Measurements from ENCODE around the gene PLA2G4D. TPM values are rescaled to one million over a fixed set of nuclear protein-coding genes. Genes with fewer than 3 reads are reported as not detected.
A peak's percentile ranks its signal among the peaks of the same experiment; 100 is the strongest.

PLA2G4D gene
- total and polyA plus RNA-seq, 4 donors, result 0.12 to 0.31 (median 0.15) TPM; not detected in 1

DNA sequence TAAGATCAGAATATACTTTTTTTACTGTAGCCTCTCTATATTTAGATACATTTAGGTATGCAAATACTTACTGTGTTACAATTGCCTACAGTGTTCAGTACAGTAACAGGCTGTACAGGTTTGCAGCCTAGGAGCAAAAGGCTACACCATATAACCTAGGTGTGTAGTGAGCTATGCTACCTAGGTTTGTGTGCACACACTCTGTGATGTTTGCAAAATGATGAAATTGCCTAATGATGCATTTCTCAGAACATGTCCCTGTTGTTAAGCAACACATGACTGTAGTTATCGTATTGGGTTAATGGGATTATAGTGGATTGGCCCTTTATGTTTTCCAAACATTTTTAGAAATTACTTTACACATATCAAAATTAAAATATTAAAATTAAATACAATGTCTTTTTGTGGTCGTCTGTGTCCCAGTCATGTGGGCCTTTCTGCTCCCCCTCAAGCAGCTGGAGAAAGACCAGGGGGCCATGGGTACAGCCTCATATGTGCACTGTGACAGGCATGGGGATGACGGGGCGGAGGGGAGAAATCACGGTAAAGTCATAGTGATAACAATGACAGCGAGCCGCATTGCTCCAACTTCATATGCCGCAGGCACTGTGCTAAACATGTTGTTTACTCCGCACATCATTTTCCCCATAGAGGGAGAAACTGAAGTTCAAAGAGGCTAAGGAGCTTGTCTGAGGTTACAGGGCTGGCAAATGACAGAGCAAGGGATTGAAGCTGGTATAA is 46.1 kb downstream of the PLA2G4D start:
- peak overlapping the region in 1 of 2 donors; percentile 74 for H3K27ac ChIP-seq (ENCODE audit: low read depth in 1 of 2, low read length in 1 of 2)
- TF ChIP-seq, protein P1, sequence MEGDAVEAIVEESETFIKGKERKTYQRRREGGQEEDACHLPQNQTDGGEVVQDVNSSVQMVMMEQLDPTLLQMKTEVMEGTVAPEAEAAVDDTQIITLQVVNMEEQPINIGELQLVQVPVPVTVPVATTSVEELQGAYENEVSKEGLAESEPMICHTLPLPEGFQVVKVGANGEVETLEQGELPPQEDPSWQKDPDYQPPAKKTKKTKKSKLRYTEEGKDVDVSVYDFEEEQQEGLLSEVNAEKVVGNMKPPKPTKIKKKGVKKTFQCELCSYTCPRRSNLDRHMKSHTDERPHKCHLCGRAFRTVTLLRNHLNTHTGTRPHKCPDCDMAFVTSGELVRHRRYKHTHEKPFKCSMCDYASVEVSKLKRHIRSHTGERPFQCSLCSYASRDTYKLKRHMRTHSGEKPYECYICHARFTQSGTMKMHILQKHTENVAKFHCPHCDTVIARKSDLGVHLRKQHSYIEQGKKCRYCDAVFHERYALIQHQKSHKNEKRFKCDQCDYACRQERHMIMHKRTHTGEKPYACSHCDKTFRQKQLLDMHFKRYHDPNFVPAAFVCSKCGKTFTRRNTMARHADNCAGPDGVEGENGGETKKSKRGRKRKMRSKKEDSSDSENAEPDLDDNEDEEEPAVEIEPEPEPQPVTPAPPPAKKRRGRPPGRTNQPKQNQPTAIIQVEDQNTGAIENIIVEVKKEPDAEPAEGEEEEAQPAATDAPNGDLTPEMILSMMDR (IDR thresholded peaks at IDR 0.05; ENCODE audit: control extremely low read depth, extremely low read depth), result no peak
- ATAC-seq (ENCODE audit: insufficient read depth, low FRiP score) (no peak), DNase-seq (no peak)
- H3K27me3 ChIP-seq (ENCODE audit: control insufficient read depth in 3 of 3, insufficient read depth in 3 of 3, low read length in 2 of 3), result no peaks in the 10 kb centered on the region
- H3K9ac ChIP-seq (ENCODE audit: insufficient read depth in 1 of 2, low read length in 2 of 2), result no peak overlapping the region
- no peaks in the 10 kb centered on the region for H3K36me3 ChIP-seq (ENCODE audit: control insufficient read depth in 4 of 4, insufficient read depth in 4 of 4, low read length in 4 of 4)
- no peak overlapping the region for H3K4me3 ChIP-seq
- H3K9me3 ChIP-seq (ENCODE audit: control insufficient read depth in 4 of 4, insufficient read depth in 3 of 4, low read length in 3 of 4), result no peaks in the 10 kb centered on the region
- 89 to 92% methylated on average over 9 of the region's 9 CpGs for WGBS, 2 donors
- H3K4me1 ChIP-seq (ENCODE audit: control insufficient read depth in 5 of 5, insufficient read depth in 5 of 5, low read length in 5 of 5), result peaks cover 0 to 15% (median 4%) of the 10 kb centered on the region in 5 donors

DNA sequence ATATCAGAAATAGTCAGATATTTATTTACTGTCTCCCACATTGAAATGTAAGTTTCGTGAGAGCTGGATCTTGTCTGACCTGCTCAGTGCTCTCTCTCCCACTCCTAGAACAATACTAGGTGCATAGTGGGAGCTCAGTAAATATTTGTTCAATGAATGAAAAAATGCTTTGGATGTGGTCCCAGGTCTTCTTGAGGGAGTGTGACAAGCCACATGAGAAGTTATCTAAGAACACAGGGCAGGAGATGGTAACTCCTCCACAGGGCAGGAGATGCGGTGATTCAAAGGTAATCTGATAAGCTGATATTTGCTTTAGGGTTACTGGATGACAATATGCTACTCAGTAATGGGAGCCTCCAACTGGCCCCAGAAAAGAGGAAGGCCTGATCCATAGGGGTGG is 47.8 kb downstream of the PLA2G4D start:
- DNase-seq (no peak), ATAC-seq (ENCODE audit: insufficient read depth, low FRiP score) (peak; percentile 36)
- TF ChIP-seq, protein P1 (IDR thresholded peaks at IDR 0.05; ENCODE audit: control extremely low read depth, extremely low read depth), result no peak
- no peak overlapping the region for H3K27ac ChIP-seq (ENCODE audit: low read depth in 1 of 2, low read length in 1 of 2)
- no peak overlapping the region for H3K9ac ChIP-seq (ENCODE audit: insufficient read depth in 1 of 2, low read length in 2 of 2)
- no peak overlapping the region for H3K4me3 ChIP-seq
- no peaks in the 10 kb centered on the region for H3K27me3 ChIP-seq (ENCODE audit: control insufficient read depth in 3 of 3, insufficient read depth in 3 of 3, low read length in 2 of 3)
- no peaks in the 10 kb centered on the region for H3K9me3 ChIP-seq (ENCODE audit: control insufficient read depth in 4 of 4, insufficient read depth in 3 of 4, low read length in 3 of 4)
- H3K36me3 ChIP-seq (ENCODE audit: control insufficient read depth in 4 of 4, insufficient read depth in 4 of 4, low read length in 4 of 4), result no peaks in the 10 kb centered on the region
- peaks cover 0 to 15% (median 4%) of the 10 kb centered on the region in 5 donors for H3K4me1 ChIP-seq (ENCODE audit: control insufficient read depth in 5 of 5, insufficient read depth in 5 of 5, low read length in 5 of 5)
- 77 to 89% methylated on average over 2 of the region's 2 CpGs for WGBS, 2 donors

DNA sequence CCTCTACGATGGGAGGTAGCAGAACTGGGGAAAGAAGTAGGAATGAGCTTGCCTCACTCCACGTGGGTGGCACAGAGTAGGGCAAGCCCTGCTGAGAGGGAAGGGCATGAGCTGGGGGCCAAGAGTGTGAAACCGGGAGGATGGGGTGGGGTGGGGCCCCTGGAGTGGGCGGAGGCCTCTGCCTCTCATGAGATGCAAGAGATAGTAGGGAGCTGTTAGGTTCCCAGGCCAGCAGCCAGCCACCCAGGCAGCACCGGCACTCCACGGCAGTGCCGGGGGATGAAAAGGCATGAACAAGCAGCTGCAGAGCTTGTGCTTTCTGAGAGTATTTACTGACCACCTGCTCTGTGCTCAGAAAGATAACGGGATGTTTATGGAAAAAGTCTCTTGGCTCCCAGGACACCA is 49.1 kb downstream of the PLA2G4D start:
- Histone ChIP-seq H3K9ac (ENCODE audit: insufficient read depth in 1 of 2, low read length in 2 of 2) (no peak overlapping the region), H3K4me1 (ENCODE audit: control insufficient read depth in 5 of 5, insufficient read depth in 5 of 5, low read length in 5 of 5) (peaks cover 0 to 7% (median 0%) of the 10 kb centered on the region in 5 donors), H3K27me3 (ENCODE audit: control insufficient read depth in 3 of 3, insufficient read depth in 3 of 3, low read length in 2 of 3) (no peaks in the 10 kb centered on the region), H3K27ac (ENCODE audit: low read depth in 1 of 2, low read length in 1 of 2) (no peak overlapping the region), H3K36me3 (ENCODE audit: control insufficient read depth in 4 of 4, insufficient read depth in 4 of 4, low read length in 4 of 4) (no peaks in the 10 kb centered on the region), H3K4me3 (no peak overlapping the region), H3K9me3 (ENCODE audit: control insufficient read depth in 4 of 4, insufficient read depth in 3 of 4, low read length in 3 of 4) (no peaks in the 10 kb centered on the region)
- no peak for DNase-seq
- WGBS, 2 donors, result 47 to 78% methylated on average over 8 of the region's 8 CpGs
- ATAC-seq (ENCODE audit: insufficient read depth, low FRiP score), result no peak
- TF ChIP-seq, protein P1 (IDR thresholded peaks at IDR 0.05; ENCODE audit: control extremely low read depth, extremely low read depth), result no peak

Data from lung (tissue), 12 donors.